Smooth muscle cell (in vitro differentiated cells): ENCODE measurements around the gene GPC2. TPM values are rescaled to one million over a fixed set of nuclear protein-coding genes. Genes with fewer than 3 reads are reported as not detected.
"Not testable (repeated sequence)": the region's sequence is repeated elsewhere in the genome, so short reads cannot be mapped to it uniquely, and the experiment has no call there.

ENCODE experiments used
- DNase-seq: peaks from one replicate; lab custom pipeline; 2025; ENCODE audit not compliant: unreplicated experiment; lab: John Stamatoyannopoulos, UW
- H2AFZ ChIP-seq: fragments of 200-600 bp; sonication (generic); 2 replicates; pipeline ENCODE4 v1.6.0; 2016; ENCODE audit warnings: antibody characterized with exemption, low read depth, mild to moderate bottlenecking
- H3F3A ChIP-seq: fragments of 200-600 bp; sonication (generic); 2 replicates; pipeline ENCODE4 v1.6.0; 2017; ENCODE audit warnings: antibody characterized with exemption, low read depth
- H3K27ac ChIP-seq: fragments of 200-600 bp; sonication (generic); 2 replicates; pipeline ENCODE4 v1.5.1; 2016; ENCODE audit warnings: low read depth, mild to moderate bottlenecking
- H3K27me3 ChIP-seq: fragments of 200-600 bp; sonication (generic); 2 replicates; pipeline ENCODE4 v1.6.1; 2016; ENCODE audit warnings: low read depth, mild to moderate bottlenecking
- H3K36me3 ChIP-seq: fragments of 200-600 bp; sonication (generic); 2 replicates; pipeline ENCODE4 v1.5.1; 2016; ENCODE audit warnings: low read depth
- H3K4me1 ChIP-seq: fragments of 200-600 bp; sonication (generic); 2 replicates; pipeline ENCODE4 v1.5.1; 2016; ENCODE audit warnings: low read depth
- H3K4me2 ChIP-seq: fragments of 200-600 bp; sonication (generic); 2 replicates; pipeline ENCODE4 v1.6.0; 2016; ENCODE audit warnings: mild to moderate bottlenecking
- H3K4me3 ChIP-seq: fragments of 200-600 bp; sonication (generic); 2 replicates; pipeline ENCODE4 v1.5.1; 2016; ENCODE audit warnings: mild to moderate bottlenecking
- H3K79me2 ChIP-seq: fragments of 200-600 bp; sonication (generic); 2 replicates; pipeline ENCODE4 v1.6.0; 2016; ENCODE audit warnings: low read depth, mild to moderate bottlenecking
- H3K9ac ChIP-seq: fragments of 200-600 bp; sonication (generic); 2 replicates; pipeline ENCODE4 v1.6.0; 2016; ENCODE audit warnings: low read depth
- H3K9me3 ChIP-seq: fragments of 200-600 bp; sonication (generic); replicated peaks from 2 replicates; pipeline ENCODE4 v1.5.1; 2016; ENCODE audit warnings: low read depth
- H4K20me1 ChIP-seq: fragments of 200-600 bp; sonication (generic); 2 replicates; pipeline ENCODE4 v1.6.0; 2016; ENCODE audit warnings: low read depth
- CTCF ChIP-seq: fragments of 200-600 bp; sonication (generic); IDR thresholded peaks from 2 replicates; pipeline ENCODE4 v1.5.1; 2017; ENCODE audit warnings: borderline replicate concordance, mild to moderate bottlenecking, antibody characterized with exemption; ENCODE audit not compliant: insufficient read depth, poor library complexity, severe bottlenecking
- WGBS: methylation state at CpG from one replicate; pipeline ENCODE4 v1.1.7; 2016; ENCODE audit warnings: low lambda C conversion rate; 5-methylcytosine and 5-hydroxymethylcytosine counted together
- polyA plus RNA-seq: library from polyadenylated mRNA; unstranded; fragments of >200 nt; fragmentation: Nextera tagmentation; extraction: Ambion mirVana; gene quantifications from 2 replicates; pipeline ENCODE4 v1.2.1, GENCODE V29; 2016
- total RNA-seq: library from RNA; depleted of rRNA; stranded (reverse); fragments of >200 nt; gene quantifications from 2 replicates; pipeline ENCODE4 v1.2.3, GENCODE V29; 2014

Gene GPC2
- total and polyA plus RNA-seq, 2 experiments from 2014 or later, result 3.2 to 7.1 TPM

- H3K79me2 ChIP-seq, result no peaks in the 10 kb centered on the region
- WGBS, result 93% methylated on average over 10 of the region's 10 CpGs
- H3K9ac ChIP-seq, result no peak overlapping the region
- H2AFZ ChIP-seq, result no peak overlapping the region
- DNase-seq, result no peak
- TF ChIP-seq CTCF, result no peak
- H3K27me3 ChIP-seq, result no peaks in the 10 kb centered on the region
- H3F3A ChIP-seq, result no peaks in the 10 kb centered on the region
- H3K36me3 ChIP-seq, result no peaks in the 10 kb centered on the region
- no peak overlapping the region for H3K4me2 ChIP-seq
- no peak overlapping the region for H3K27ac ChIP-seq
- no peaks in the 10 kb centered on the region for H3K9me3 ChIP-seq
- H4K20me1 ChIP-seq, result no peaks in the 10 kb centered on the region
- H3K4me1 ChIP-seq, result no peaks in the 10 kb centered on the region
- H3K4me3 ChIP-seq, result no peak overlapping the region
Observed at GRCh38 chr7:100219271-100219737, 42.1 kb upstream of the GPC2 start.

- H3K27ac ChIP-seq, H2AFZ ChIP-seq, H3K4me2 ChIP-seq, H3K9me3 ChIP-seq, H3K4me3 ChIP-seq, H3K36me3 ChIP-seq, H3K27me3 ChIP-seq, H3K9ac ChIP-seq, H3K79me2 ChIP-seq, H3K4me1 ChIP-seq, H3F3A ChIP-seq, H4K20me1 ChIP-seq: not testable (repeated sequence)
- WGBS, result 0% methylated on average over 1 of the region's 5 CpGs
- peak; percentile 48 for TF ChIP-seq CTCF
- peak; percentile 46 for DNase-seq
Observed at GRCh38 chr7:100217934-100218333, 40.8 kb upstream of the GPC2 start.

GRCh38 chr7:100215895-100216294, 38.7 kb upstream of the GPC2 start:
- H3K27ac ChIP-seq, result no peak overlapping the region
- H3K9ac ChIP-seq, result no peak overlapping the region
- no peak overlapping the region for H3K4me2 ChIP-seq
- no peaks in the 10 kb centered on the region for H3K27me3 ChIP-seq
- H3K4me1 ChIP-seq, result no peaks in the 10 kb centered on the region
- H3K4me3 ChIP-seq, result no peak overlapping the region
- WGBS, result 83% methylated on average over 6 of the region's 6 CpGs
- H3K36me3 ChIP-seq, result no peaks in the 10 kb centered on the region
- no peaks in the 10 kb centered on the region for H3K79me2 ChIP-seq
- no peak for TF ChIP-seq CTCF
- no peaks in the 10 kb centered on the region for H3F3A ChIP-seq
- H2AFZ ChIP-seq, result no peak overlapping the region
- DNase-seq, result no peak
- no peaks in the 10 kb centered on the region for H3K9me3 ChIP-seq
- no peaks in the 10 kb centered on the region for H4K20me1 ChIP-seq

GRCh38 chr7:100214356-100214755, 37.2 kb upstream of the GPC2 start:
- not testable (repeated sequence) for H3K79me2 ChIP-seq, H3K9me3 ChIP-seq, H3K4me2 ChIP-seq, H3K27me3 ChIP-seq, H4K20me1 ChIP-seq, H3K27ac ChIP-seq, H3K9ac ChIP-seq, DNase-seq, H3K4me1 ChIP-seq, H3K4me3 ChIP-seq, H3F3A ChIP-seq, H2AFZ ChIP-seq, H3K36me3 ChIP-seq
- WGBS, result 73% methylated on average over 5 of the region's 5 CpGs
